DND-41 (cell line): ENCODE data around the gene GABBR2.

Source experiments
- CTCF ChIP-seq: IDR thresholded peaks from 2 replicates; pipeline ENCODE4 v1.5.1; 2012; ENCODE audit warnings: borderline replicate concordance, low read length, moderate library complexity, mild to moderate bottlenecking; ENCODE audit not compliant: poor library complexity, severe bottlenecking; ENCODE audit errors: extremely low read depth
- EZH2 ChIP-seq: IDR thresholded peaks from 3 replicates; pipeline ENCODE4 v1.6.1; 2012; ENCODE audit warnings: borderline replicate concordance, low read depth, mild to moderate bottlenecking, moderate library complexity, low read length, inconsistent platforms; ENCODE audit not compliant: severe bottlenecking

- TF ChIP-seq CTCF, result no peak
- TF ChIP-seq EZH2, result no peak
Observed at GRCh38 chr9:98579700-98580099, 129.0 kb downstream of the GABBR2 start.
